ENCODE measurements around the gene GIGYF2. TPM values are rescaled to one million over a fixed set of nuclear protein-coding genes. Genes with fewer than 3 reads are reported as not detected.

GIGYF2 gene
- polyA plus RNA-seq, 2 of the 4 experiments (the other 2 are of a cell fraction), result 31.2 to 46.3 TPM

- ChIA-PET CTCF (interaction anchor here (1.0 kb wide), 1 partner anchor 10 kb away, joined by 5 read pairs; no protein-coding TSS in a partner anchor), POLR2A (no interaction called here)
- H3K4me3 ChIP-seq, result no peak overlapping the region
- H3K9me3 ChIP-seq, result no peaks in the 10 kb centered on the region
- H3K27ac ChIP-seq, result no peak overlapping the region
- DNase-seq (ENCODE audit: low read depth in 1 of 2, low spot score in 1 of 2), result no peak
- WGBS (ENCODE audit: missing lambda C conversion rate), result 79% methylated on average over 11 of the region's 11 CpGs
- no peak for TF ChIP-seq KDM5A (IDR thresholded peaks at IDR 0.05)
- no peak for TF ChIP-seq ZFP36 (IDR thresholded peaks at IDR 0.05; ENCODE audit: borderline replicate concordance, partially characterized antibody)
- no peak for TF ChIP-seq NFE2L2 (conservative IDR thresholded peaks at IDR 0.05; ENCODE audit: low read length)
- no peak for TF ChIP-seq JUN (IDR thresholded peaks at IDR 0.05)
- TF ChIP-seq KDM1A (IDR thresholded peaks at IDR 0.05; ENCODE audit: low read depth), result no peak
- TF ChIP-seq HDAC2 (IDR thresholded peaks at IDR 0.05), result no peak
- peaks cover 7% of the 10 kb centered on the region; the same call in 1 of the 3 replicates for H3K4me1 ChIP-seq
- no peak for FAIRE-seq
- no peak for ATAC-seq
- no peak overlapping the region for H3K4me2 ChIP-seq
These were observed 48.1 kb upstream of the GIGYF2 start for GRCh38 chr2:232649033-232649432.

- ATAC-seq (peak in 1 of 2 experiments; percentile 31; a peak in 3 of 6 replicates), FAIRE-seq (no peak), DNase-seq (ENCODE audit: low read depth in 1 of 2, low spot score in 1 of 2) (no peak)
- ChIA-PET CTCF (interaction anchor here (1.4 kb wide), 1 partner anchor 19 kb away, joined by 6 read pairs; the partner anchor contains the start of gene EFHD1), POLR2A (no interaction called here)
- Histone ChIP-seq H3K27ac (no peak overlapping the region), H3K4me3 (no peak overlapping the region), H3K9me3 (no peaks in the 10 kb centered on the region), H3K4me1 (peaks cover 7% of the 10 kb centered on the region; the same call in 1 of the 3 replicates), H3K4me2 (no peak overlapping the region)
- WGBS (ENCODE audit: missing lambda C conversion rate), result 78% methylated on average over 4 of the region's 4 CpGs
- TF ChIP-seq CBX8 (IDR thresholded peaks at IDR 0.05) (no peak), EHMT2 (IDR thresholded peaks at IDR 0.05; ENCODE audit: low read depth) (no peak), JUN (IDR thresholded peaks at IDR 0.05) (no peak)
- TF ChIP-seq, protein P1, sequence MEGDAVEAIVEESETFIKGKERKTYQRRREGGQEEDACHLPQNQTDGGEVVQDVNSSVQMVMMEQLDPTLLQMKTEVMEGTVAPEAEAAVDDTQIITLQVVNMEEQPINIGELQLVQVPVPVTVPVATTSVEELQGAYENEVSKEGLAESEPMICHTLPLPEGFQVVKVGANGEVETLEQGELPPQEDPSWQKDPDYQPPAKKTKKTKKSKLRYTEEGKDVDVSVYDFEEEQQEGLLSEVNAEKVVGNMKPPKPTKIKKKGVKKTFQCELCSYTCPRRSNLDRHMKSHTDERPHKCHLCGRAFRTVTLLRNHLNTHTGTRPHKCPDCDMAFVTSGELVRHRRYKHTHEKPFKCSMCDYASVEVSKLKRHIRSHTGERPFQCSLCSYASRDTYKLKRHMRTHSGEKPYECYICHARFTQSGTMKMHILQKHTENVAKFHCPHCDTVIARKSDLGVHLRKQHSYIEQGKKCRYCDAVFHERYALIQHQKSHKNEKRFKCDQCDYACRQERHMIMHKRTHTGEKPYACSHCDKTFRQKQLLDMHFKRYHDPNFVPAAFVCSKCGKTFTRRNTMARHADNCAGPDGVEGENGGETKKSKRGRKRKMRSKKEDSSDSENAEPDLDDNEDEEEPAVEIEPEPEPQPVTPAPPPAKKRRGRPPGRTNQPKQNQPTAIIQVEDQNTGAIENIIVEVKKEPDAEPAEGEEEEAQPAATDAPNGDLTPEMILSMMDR (IDR thresholded peaks at IDR 0.05), result no peak
These were observed 44.7 kb upstream of the GIGYF2 start for GRCh38 chr2:232652505-232652851.

- ATAC-seq (no peak), DNase-seq (ENCODE audit: low read depth in 1 of 2, low spot score in 1 of 2) (no peak), FAIRE-seq (no peak)
- Histone ChIP-seq H3K4me2 (no peak overlapping the region), H3K4me3 (no peak overlapping the region), H3K4me1 (peaks cover 7% of the 10 kb centered on the region; the same call in 1 of the 3 replicates), H3K9me3 (no peaks in the 10 kb centered on the region), H3K27ac (no peak overlapping the region)
- CTCF ChIA-PET, result interaction anchor here (0.8 to 1.4 kb wide), 2 partner anchors 20 to 598 kb away, joined by 3 to 6 read pairs; partner anchors contain the start of genes ATG16L1 and EFHD1
- POLR2A ChIA-PET, result no interaction called here
- 78% methylated on average over 7 of the region's 7 CpGs for WGBS (ENCODE audit: missing lambda C conversion rate)
- TF ChIP-seq HEYL (CRISPR knock-in tag; IDR thresholded peaks at IDR 0.05), result no peak
- TF ChIP-seq ZNF302 (CRISPR knock-in tag; IDR thresholded peaks at IDR 0.05), result no peak
- no peak for TF ChIP-seq HMGXB4 (CRISPR knock-in tag; IDR thresholded peaks at IDR 0.05; ENCODE audit: borderline replicate concordance)
- no peak for TF ChIP-seq REST (IDR thresholded peaks at IDR 0.05)
- TF ChIP-seq RCOR1 (IDR thresholded peaks at IDR 0.05; ENCODE audit: low read depth, low read length), result no peak
- TF ChIP-seq, protein P2, sequence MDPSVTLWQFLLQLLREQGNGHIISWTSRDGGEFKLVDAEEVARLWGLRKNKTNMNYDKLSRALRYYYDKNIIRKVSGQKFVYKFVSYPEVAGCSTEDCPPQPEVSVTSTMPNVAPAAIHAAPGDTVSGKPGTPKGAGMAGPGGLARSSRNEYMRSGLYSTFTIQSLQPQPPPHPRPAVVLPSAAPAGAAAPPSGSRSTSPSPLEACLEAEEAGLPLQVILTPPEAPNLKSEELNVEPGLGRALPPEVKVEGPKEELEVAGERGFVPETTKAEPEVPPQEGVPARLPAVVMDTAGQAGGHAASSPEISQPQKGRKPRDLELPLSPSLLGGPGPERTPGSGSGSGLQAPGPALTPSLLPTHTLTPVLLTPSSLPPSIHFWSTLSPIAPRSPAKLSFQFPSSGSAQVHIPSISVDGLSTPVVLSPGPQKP (IDR thresholded peaks at IDR 0.05; ENCODE audit: low read depth, low read length), result no peak
- TF ChIP-seq RNF2 (IDR thresholded peaks at IDR 0.05; ENCODE audit: borderline replicate concordance, low read depth), result no peak
- TF ChIP-seq POLR2AphosphoS2 (conservative IDR thresholded peaks at IDR 0.05; ENCODE audit: low read length), result no peak
- TF ChIP-seq ZC3H11A (IDR thresholded peaks at IDR 0.05), result no peak
- no peak for TF ChIP-seq BHLHE40 (IDR thresholded peaks at IDR 0.05; ENCODE audit: low read depth, low read length)
- no peak for TF ChIP-seq HDAC2 (IDR thresholded peaks at IDR 0.05)
- TF ChIP-seq CEBPB (IDR thresholded peaks at IDR 0.05), result no peak
- TF ChIP-seq SMC3 (IDR thresholded peaks at IDR 0.05), result no peak
- TF ChIP-seq SREBF2 (IDR thresholded peaks at IDR 0.05), result no peak
- TF ChIP-seq, protein P1 (IDR thresholded peaks at IDR 0.05), result no peak
- no peak for TF ChIP-seq FOXS1 (CRISPR knock-in tag; IDR thresholded peaks at IDR 0.05)
- TF ChIP-seq RAD21 (conservative IDR thresholded peaks at IDR 0.05 in 1 of 2, IDR thresholded peaks at IDR 0.05 in 1 of 2), result no peak
These were observed 43.7 kb upstream of the GIGYF2 start for GRCh38 chr2:232653441-232653840.

All from A549 (cell line).